Stimulated activated naive CD4-positive, alpha-beta T cell (primary cell): ENCODE data around the gene GAB3.
"Not testable (repeated sequence)": the region's sequence is repeated elsewhere in the genome, so short reads cannot be mapped to it uniquely, and the experiment has no call there.

Experiments used
- DNase-seq, 6 experiments: peaks; one replicate each; lab custom pipeline; 2025; lab: John Stamatoyannopoulos, UW

GAB3 gene

DNA sequence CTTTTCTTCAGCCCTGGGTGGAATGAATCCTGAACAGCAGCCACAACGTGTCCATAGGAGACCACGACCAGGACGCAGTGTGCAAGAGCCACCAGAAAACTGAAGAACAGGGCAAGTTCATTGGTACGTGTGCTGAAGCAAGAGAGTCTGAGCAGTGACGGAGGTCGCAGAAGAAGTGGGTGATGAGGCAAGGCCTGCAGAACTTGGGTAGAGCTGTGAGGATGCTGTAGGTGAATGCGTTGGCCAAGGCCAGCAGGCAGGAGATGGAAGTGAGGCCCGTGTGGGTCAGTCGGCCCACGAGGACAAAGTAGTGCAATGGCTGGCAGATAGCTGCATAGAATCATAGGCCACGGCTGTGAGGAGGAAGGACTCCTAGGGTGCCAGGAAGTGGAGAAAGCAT lies 91.9 kb downstream of the GAB3 start:
- no peak for DNase-seq

DNA sequence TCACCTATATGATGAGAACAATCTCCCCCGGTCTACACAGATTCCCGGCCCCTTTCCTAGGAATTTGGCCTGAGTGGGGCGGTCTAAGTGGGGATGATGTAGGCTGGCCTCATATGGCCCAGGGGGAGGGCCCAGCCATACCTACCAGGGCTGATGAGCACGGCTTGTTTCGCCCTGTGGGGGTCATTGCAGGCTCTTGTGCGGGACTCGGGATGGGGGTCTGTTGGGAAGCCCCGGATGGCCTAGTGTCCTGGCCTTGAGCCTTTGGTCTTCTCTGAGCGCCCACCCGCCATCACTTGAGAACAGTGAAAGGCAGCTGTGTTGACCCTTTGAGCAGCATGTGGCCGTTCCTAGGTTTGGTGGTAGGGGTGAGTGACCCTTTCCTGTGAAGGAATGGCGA lies 92.7 kb downstream of the GAB3 start:
- no peak for DNase-seq

DNA sequence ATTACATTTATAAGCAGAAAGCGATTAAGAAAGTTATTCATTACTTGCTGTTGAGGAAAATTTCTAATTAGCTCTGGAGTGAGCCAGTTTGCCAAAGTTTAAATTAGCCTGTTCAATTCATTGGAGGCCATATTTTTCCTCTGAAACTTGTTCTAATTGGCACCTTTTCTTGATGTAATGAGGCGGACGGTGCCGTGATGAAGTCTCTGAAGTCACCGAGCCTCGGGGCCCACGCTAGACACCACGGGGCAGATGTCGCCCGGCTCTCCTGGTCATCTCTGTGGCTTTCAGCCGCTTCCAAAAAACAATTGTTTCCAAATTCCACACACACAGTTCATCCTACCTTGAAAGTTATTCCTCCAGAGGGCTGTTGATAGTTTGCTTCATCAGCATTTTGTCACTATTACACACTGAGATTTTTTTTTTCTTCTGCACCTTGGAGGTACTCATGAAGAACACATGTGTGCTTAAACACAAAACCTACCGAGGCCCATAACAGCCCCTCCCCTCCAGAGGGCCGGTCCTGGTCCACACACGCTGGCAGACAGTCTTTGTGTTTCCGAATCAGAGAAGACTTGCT lies 93.6 kb downstream of the GAB3 start:
- no peak for DNase-seq

DNA sequence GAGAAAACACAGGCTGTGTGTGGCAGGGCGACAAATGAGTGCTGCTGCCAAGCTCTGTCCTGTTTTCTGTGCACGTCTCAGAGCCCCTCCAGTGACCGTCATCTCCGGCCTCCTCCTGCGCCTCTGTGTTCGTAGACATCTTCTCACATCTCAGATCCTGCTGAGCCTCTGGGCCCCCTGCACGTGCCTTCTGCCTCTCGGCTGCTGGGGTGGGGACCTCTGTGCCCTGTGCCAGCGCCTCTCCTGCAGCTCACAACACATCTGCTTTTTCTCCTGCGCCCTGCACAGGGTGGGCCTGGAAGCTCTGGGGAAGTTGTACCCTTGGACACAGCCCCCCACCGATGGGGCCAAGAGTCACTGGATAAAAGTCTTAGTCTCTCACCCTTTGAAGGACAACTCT lies 95.1 kb downstream of the GAB3 start:
- no peak for DNase-seq

DNA sequence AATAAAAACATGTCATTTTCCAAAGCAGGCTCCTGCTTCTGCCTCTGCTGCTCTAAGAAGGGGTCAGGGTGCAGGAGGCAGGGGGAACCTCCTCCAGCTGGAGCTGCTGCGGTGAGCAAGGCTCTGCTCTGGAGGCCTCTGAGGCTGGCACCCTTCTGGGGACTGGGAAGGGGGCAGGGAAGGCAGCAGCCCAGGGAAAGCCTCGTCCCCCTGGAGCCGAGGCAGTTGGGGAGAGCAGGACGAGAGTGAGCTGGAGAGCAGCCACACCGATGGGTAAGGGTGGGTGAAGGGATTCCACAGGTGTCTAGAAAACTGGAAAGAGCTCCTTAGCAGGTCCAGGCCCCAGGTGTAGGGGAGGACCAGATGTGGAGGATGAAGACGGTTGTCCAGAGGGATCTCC lies 95.5 kb downstream of the GAB3 start:
- no peak for DNase-seq

DNA sequence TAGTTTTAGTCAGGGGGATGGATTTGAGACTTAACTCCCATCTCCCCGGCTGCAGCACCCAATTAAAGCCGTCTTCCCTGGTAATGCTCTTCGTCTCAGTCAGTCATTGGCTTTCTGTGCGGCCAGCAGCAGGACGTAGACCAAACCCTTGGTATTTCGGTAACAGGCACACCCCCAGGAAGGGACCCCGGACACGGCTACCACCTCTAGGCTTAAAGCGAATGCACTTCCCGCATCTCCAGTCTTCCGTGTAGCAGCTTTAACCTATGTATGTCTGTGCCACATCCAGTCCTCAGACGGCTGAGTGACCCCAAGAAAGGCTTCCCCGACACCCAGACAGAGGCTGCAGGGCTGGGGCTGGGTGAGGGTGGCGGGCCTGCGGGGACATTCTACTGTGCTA lies 96.0 kb downstream of the GAB3 start:
- no peak for DNase-seq

DNA sequence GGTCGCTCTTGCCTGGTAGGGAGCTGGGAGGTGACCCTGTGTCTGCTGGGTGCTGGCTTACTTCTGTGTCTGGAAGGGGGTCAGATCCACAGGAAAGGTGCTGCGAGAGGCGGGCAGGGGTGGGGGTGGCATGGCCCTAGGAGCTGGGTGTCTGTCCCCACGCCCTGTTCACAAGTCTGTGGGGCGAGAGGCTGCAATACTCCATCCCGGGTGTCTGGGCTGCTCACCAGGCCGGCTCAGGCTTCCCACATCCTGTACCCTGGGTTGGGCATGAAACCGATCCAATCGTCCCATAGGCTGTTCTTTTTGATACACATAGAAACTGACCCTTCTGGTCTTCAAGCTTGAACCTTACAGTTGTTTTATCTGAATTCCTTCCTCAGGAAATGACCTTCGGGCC lies 96.5 kb downstream of the GAB3 start:
- no peak for DNase-seq

DNA sequence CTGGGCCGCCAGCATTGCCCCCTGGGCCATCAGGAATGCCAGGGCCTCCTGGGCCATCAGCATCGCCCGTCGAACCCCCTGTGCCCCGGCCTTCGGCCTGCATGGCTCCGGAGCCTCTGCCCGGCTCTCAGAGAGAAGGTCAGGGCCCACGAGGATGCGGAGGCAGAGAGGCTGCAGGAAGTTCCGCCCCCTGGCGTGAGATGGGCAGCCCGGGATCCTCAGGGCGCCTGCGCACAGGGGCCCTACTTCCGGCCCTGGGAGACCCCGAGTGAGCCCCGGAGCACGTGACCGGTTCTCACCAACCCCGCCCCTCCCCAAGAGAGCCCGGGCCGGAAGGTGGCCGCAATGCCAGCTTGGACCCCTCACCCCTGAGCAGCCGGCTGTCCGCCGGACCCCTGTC lies 97.5 kb downstream of the GAB3 start, which contains the start of gene CTAG2:
CTAG2 (minus strand) TSS at position 167 of the 400 bp plus-strand sequence; CDS start at position 103, 64 bp downstream.
- not testable (repeated sequence) for DNase-seq

DNA sequence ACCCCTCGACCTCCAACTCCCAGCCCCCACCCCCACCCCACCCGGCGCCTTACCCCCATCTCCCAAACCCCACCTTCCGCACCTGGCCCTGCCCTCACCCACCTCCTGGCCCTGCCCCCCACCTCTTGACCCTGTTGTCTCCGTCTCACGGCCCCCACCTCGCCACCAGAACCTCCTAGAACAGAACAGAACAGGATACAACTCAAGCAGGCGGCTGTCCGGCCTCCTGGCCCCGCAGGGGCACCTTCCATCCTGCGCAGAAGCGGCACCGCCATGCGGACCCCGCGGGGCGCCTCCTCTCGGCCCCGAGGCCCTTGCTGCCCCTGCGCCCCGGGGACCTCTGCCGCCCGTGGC lies 97.9 kb downstream of the GAB3 start:
- DNase-seq = no peak

DNA sequence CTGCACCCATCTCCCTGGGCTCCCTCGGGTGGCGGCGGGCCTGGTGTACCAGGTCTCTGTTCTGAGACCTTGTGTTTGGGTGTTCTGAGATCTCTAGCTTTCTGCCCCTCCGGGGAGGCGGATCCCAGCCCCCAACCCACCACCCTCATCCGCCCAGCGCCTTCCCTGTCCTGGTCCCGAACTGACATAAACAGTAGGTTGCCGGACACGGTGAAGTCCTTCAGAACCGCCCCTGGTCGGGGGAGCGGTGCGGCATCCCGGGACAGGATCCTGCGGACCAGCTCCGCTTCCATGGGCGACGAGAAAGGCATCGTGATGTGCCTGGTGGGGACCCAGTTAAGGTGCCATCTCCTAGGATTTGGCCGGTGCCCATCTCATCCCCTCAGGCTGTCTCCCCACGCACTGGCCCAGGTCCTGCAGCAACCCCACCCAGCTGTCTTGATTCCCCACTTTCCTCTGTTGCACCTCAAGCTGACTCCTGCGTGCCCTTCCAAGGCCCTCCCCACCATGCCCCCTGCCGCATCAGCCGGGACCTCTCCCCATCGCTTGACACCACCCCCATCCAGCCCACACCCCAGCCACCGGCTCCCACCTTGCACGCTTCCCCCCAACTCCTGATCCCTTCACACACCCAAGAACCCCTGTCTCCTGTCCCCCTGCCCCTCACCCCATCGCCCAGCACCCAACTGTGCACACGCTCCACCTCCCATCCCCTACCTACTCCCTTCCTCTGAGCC lies 98.4 kb downstream of the GAB3 start:
- DNase-seq = no peak

DNA sequence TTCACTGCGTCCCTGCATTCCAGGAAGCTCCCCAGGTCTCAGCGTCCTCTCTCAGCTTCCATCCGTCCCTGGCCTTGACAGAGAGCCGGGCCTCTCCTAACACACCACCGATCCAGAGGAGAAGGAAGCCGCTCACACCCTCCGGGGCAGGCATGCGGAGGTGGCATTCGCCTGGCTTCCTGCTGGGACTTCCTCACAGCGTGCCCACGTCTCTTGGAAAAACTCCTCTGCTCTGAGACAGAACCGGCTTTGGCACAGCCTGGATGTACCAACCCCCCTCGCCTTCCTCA lies 100.7 kb downstream of the GAB3 start:
- no peak for DNase-seq

DNA sequence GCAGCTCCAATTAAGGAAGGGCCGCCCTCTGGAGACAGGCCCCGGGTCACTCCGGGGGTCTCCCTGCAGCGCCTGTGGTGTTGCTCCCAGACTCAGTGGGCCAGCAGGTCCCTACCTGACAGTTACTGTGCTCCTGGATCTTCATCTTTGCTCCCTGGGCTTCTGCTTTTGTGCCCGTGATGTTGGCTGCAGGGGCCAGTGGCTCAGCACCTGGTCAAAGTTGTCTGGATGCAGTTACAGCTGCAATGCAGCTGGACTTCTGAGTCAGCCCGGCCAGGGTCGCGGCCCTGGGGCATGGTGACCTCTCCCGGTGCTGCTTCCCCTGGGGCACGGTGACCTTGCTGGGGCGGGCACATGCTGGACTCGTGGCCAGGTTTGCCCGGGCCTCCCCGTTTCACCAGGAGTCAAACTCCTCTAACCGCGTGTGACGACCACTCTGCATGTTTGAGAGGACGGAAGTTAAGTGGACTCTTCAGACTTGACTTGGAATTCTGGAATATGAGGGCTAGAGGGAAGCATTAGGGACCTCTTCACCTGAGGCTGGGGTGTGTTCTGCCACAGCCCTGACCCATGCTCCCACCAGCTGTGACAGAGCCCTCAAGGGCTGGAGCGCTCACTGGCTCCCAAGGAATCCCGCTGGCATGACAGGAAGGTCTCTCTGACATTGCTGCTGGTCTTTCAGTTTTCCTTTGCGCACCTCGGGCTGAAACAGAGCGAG lies 101.2 kb downstream of the GAB3 start:
- DNase-seq = no peak

DNA sequence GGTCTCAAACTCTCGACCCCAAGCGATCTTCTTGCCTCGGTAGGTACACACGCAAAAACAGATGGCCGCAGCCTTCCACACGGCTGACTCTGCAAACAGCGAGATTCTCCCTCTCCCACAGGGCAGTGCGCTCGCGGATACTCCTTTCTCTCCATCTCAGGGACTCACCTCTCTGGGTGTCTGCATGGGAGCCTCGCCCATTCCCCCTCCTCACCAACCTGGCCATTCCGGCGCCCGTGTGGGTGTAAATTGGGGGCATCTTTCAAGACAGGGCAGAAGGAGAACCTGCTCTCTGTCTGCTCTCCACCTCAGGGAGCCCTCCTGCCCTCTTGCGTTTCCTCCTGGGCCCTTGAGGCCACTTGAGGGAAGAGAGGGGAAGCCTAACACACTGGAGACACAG lies 101.9 kb downstream of the GAB3 start:
- no peak for DNase-seq

DNA sequence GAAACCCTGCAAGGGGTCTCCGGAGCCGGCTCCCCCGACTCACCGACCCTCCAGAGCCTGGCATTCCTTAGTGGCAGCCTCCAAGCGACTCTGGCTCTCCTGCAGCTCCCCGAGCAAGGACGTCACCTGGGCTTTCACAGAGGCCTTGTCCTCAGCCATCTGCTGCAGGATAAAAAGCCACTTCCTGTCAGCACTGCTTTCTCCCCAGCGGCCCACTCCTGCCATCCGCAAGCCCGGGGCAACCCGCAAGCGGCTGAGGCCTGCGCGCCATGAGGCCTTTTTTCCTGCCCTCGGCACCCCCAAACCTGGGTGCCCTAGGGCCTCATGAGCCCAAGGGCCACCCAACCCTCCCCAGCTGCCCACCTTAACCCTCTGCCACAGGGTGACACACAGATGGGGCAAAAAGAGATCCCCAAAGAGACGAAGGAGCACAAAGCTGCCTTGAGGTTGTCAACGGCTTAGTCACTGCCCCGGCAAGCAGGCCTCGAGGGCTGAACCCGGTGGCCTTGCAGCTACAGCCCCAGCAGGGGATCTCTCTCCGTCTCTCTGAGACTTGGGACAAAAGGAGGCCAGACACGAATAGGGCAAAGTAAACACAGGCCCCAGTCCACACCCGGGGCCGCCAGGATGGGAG lies 105.0 kb downstream of the GAB3 start:
- DNase-seq = not testable (repeated sequence)

DNA sequence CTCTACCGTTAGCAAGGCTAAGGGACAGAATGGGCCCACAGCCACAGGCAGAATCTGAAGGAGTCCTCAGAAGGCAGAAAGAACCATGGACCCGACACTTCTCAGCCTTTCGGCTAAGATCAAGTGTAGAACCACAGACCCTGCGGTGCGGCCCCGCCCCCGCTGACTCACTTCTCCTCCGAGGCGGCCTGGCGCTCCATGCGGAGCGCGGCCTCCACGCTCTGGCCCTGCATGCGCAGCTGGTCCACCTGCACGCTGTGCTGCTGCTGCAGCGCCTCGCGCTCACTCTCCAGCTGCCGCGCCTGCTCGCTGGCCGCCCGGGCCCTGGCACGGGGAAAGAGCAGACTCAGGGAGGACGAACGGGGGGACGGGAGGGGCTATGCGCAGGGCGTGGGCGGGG lies 107.2 kb downstream of the GAB3 start:
- DNase-seq = not testable (repeated sequence)

DNA sequence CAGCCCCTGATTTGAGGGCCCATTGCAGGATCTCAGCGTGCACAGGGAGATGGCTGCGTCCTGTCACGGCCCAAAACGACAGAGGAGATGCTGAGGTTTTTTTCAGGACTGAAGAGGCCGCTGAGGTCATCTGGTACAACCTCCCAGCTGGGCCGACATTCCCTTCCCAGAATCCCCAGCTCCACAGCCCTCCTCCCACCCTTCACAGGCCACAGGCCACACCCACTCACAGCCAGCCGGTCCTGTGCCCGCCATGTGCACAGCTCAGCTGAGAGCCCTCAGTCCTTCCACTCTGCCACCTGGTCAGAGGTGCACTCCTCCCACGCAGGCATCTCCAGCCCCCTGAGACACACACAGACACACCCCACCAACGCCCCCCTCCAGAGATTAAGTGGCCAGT lies 109.1 kb downstream of the GAB3 start:
- not testable (repeated sequence) for DNase-seq

DNA sequence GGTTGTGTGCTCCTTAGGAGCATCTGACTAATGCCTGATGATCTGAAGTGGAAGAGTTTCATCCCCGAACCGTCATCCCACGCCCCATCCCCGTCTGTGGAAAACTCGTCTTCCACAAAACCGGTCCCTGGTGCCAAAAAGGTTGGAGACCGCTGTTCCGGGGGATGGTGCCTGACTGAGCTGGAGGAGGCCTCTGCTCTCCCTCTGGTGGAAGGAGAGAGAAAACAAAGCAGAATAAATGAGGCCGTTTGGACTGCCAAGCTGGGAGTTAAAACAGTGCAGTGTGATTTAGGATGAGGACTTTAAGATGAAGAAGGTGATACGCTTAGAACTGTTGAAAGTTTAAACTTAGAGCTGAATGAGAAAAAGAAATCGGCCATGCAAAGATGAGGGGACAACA lies 117.2 kb downstream of the GAB3 start:
- DNase-seq = not testable (repeated sequence)

DNA sequence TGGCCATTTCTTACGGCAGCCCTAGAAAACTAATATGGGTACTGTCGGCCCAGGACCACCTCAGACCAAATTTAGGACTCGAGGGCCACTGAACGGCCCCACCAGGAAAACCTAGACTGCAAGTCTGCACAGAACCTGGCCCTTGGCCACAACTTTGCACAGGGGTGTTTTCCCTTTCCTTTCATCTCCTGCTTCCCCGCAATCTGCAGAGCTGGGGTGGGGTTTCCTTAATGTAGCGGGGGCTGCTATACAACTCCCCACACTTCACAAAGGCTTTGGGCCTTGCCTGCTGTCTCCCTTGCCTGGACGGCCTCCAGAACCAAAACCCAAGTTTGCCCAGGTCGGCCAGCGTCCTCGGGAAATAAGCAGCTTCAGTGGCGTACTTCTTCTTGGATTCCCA lies 119.9 kb downstream of the GAB3 start:
- not testable (repeated sequence) for DNase-seq

DNA sequence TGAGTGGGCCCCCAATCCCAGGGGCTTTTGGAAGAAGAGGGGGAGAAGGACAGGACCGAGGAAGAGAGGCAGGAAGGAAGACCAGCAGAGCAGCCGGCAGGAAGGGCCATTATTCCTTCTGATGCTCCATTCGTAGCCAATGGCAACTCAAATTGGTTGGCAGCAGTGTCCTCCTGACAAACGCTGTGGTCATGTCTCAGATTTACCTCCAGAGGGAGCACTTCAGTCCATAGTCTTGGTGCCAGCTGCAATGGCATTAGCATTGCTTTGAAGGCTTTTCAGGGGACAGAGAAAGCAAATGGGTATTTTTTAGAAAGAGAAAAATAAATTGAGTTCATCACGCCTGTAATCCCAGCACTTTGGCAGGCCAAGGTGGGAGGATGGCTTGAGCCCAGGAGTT lies 121.9 kb downstream of the GAB3 start:
- not testable (repeated sequence) for DNase-seq
